Dedifferentiated amniotic fluid mesenchymal stem cell (primary cell): ENCODE results near the gene CHD1.
A peak's percentile ranks its signal among the peaks of the same experiment; 100 is the strongest.
"Not testable (repeated sequence)": the region's sequence is repeated elsewhere in the genome, so short reads cannot be mapped to it uniquely, and the experiment has no call there.

ENCODE experiments used
- DNase-seq: peaks from one replicate; pipeline ENCODE4 v3.0.0-alpha.2; 2016; ENCODE audit errors: extremely low spot score

The CHD1 gene

GRCh38 chr5:98928873-98929709 is at the start of gene CHD1:
Gene CHD1, minus strand, starts transcription at chr5:98929007. Its CDS starts 2,621 bp downstream, at chr5:98926386.
- peak; percentile 94 for DNase-seq

DNA sequence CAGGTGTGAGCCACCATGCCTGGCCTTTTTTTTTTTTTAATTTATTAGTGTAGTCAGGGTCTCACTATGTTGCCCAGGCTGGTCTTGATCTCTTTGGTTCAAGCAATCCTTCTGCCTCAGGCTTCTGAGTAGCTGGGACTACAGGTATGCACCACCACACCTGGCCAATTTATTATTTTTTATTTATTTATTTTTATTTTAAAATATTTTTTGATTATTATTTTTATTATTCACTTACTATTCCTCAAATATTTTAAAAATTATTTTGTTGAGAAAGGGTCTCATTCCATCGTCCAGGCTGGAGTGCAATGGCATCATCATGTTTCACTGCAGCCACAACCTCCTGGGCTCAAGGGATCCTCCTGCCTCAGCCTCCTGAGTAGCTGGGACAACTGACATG is 49.7 kb upstream of the CHD1 start:
- no peak for DNase-seq

GRCh38 chr5:98977723-98978122 is 48.9 kb upstream of the CHD1 start:
- no peak for DNase-seq

- DNase-seq = no peak
Measured at GRCh38 chr5:98975682-98976407, 47.0 kb upstream of the CHD1 start.

DNA sequence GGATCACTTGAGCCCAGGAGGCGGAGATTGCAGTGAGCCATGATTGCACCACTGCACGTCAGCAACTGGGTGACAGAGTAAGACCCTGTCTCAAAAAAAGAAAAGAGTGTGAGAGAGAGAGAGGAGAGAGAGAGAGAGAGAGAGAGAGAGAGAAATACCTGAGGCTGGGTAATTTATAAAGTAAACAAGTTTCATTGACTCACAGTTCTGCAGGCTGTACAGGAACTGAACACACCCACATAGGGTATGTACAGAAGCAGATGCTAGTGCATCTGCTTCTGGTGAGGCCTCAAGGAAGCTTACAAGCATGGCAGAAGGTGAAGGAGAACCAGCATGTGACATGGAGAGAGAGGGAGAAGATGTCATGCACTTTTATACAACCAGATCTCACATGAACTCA is 46.4 kb upstream of the CHD1 start:
- no peak for DNase-seq

DNA sequence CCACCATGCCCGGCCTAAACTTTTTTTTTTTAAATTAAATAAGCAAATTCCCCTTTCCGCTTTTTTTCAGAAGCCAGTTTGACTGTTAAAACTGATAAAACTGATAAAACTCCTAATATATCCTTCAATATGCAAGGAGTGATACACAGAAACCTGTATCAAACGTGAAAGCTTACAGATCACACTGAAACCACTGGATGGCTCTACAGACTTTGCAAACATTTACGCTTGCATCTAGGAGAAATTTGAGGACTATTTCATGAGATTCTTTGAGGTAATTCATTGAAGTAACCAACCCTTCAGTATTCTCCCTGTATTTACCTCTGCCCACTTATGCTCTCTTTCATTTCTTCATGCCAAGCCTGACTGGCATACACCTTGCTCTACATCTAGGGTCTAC is 40.6 kb upstream of the CHD1 start:
- DNase-seq = no peak

DNA sequence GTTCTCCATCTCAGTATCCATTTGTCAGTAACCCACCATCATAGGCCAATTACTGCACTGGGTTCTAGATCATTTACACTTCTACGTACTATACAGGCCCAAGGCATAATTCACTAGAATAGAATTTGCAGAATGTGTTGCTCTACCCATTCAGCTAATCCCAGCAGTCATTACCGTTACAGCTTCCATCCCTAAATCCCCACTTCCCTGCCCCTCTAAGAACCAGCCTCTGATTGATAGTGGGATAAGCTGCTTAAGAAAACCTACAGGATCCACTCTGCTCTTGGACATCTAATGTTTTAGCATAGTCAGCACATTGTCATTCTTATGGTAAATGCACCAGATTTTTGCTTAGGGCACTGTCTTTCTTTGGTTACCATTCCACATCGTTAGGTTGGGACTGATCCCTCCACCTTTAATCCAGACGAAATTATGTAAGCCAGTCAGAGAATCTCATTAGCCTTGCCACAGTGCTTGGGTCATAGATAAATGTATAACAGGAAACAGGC is 39.3 kb upstream of the CHD1 start:
- DNase-seq = no peak

DNA sequence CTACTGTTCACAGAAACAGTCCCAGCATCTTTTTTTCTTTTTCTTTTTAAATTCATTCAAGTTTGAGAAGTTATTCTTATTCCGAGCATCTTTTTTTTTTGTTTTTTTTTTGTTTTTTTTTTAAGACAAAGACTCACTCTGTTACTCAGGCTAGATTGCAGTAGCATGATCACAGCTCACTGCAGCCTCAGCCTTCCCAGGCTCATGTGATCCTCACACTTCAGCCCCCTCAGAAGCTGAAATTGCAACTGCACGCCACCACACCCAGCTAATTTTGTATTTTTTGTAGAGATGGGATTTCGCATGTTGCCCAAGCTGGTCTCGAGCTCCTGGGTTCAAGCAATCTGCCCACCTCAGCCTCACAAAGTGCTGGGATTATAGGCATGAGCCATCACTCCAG is 36.4 kb upstream of the CHD1 start:
- no peak for DNase-seq

- no peak for DNase-seq
Measured at GRCh38 chr5:98964621-98965020, 35.8 kb upstream of the CHD1 start.

DNA sequence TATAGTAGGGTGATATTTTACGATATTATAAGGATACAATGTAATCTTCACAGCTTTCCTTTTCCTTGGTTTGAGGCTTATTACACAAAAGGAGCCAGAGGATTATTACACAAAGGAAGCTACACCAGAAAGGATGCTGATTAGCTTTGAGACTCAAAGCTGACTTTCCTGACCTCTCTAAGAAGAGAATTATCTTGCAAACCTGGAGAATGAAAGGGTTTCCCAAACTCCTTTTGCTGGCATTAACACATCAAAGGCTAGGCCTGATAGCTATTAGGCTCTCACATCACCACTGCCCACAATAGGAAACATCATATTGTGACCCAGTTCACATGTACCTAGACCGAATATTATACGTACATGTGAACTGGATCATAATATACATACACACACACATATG is 34.2 kb upstream of the CHD1 start:
- DNase-seq = no peak

DNA sequence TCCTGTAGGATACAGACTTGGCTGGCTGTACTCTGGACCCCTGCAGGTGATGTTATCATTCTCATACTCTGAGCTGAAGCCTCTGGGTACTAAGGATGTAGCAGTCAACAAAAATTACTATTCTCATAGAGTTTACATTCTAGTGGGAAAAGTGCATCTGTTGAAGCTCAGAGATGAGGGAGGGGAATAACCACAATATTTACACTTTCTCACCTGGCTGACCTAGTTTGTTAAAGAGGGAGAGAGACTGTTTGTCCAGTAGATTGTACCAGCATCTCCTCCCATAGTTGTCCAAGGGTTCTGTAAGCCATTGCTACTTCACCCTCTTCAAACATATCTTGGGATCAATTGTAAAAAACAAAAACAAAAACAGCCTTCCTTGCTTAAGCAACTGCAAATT is 33.8 kb upstream of the CHD1 start:
- DNase-seq = no peak

DNA sequence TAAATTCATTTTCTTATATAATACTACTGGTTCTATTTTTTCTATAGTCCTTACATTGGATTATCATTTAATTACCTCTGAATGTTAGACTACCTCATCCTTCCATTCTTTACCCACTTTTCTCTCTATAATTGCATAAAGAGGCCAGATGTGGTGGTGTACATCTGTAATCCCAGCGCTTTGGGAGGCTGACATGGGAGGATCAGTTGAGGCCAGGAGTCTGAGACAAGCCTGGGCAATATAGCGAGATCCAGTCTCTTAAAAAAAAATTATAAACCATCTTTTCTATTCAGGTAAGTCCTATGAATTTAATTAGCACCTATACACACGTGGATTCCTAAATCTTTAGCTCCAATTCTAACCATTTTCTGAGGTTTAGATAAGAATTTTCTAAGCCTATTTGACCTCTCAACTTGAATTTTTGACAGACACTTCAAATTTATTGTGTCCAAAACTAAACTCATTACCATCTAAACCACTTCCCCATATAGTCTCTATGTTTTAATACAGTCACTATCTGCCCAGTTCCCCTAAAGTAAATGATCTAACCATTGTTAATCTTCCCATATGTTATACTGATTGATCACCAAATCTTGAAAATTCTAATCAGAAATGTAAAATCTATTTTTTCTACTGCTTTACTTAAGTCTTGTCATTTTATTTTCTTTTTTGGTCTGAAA is 33.0 kb upstream of the CHD1 start:
- DNase-seq = no peak

DNA sequence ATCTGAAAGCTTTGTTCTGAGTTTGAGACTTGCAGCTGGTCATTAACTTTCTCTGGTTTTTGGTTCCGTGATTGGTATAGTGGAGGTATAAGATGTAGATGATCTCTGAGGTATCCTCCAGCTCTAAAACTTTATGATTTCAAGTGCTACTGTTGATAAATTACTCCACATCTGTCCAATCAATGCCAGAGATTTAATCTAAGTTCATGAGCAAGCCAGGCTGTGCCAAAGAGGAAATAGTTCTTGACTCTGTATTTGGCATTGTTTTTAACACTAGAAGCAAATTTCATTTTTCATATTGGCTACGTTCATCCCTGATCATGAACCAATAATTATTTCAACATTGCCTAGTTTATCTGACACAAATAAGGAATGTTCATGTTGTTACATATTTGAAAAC is 28.5 kb upstream of the CHD1 start:
- no peak for DNase-seq

- DNase-seq = not testable (repeated sequence)
Measured at GRCh38 chr5:98955888-98956287, 27.1 kb upstream of the CHD1 start.

DNA sequence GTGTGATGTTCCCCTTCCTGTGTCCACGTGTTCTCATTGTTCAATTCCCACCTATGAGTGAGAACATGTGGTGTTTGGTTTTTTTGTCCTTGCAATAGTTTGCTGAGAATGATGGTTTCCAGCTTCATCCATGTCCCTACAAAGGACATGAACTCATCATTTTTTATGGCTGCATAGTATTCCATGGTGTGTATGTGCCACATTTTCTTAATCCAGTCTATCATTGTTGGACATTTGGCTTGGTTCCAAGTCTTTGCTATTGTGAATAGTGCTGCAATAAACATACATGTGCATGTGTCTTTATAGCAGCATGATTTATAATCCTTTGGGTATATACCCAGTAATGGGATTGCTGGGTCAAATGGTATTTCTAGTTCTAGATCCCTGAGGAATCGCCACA is 26.7 kb upstream of the CHD1 start:
- DNase-seq = not testable (repeated sequence)

GRCh38 chr5:98954392-98955028 is 25.7 kb upstream of the CHD1 start:
- no peak for DNase-seq

DNA sequence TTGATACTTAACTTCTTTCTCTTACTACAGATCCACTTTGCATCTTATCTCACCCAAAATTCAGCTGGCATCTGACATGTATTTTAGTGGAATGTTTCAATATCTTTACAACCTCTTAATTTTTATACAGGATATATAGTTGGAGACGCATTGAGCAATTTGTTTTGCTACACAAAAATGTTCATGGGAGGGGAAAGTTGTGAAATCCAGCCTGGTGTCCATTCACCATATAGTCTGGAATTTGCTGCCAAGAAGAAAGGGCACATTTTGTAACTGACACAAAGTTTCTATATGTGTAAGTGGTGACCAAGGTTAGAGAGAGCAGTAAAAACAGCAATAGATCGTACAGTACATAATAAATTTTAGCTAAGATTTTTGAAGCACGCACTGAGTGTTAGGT is 14.0 kb upstream of the CHD1 start:
- DNase-seq = no peak

GRCh38 chr5:98941131-98941883 is 12.5 kb upstream of the CHD1 start:
- no peak for DNase-seq

DNA sequence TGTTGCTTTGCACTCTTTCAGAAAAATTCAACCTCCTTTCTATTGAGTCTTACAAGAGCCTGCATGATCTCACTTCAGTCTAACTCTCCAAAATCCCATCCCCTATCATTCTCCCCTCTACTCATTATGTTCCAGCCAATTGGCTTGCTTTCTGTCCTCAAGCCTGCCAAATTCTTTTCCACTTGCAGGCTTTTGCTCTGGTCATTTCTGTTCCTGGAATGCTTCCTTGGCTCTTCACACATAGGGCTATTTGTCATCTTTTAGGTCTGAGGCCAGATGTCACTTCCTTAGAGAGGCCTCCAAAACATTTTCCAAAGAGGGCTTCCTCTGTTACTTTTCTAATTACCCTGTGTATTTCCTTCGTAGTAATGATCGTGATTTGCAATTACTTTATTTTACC is 11.8 kb upstream of the CHD1 start:
- DNase-seq = no peak

DNA sequence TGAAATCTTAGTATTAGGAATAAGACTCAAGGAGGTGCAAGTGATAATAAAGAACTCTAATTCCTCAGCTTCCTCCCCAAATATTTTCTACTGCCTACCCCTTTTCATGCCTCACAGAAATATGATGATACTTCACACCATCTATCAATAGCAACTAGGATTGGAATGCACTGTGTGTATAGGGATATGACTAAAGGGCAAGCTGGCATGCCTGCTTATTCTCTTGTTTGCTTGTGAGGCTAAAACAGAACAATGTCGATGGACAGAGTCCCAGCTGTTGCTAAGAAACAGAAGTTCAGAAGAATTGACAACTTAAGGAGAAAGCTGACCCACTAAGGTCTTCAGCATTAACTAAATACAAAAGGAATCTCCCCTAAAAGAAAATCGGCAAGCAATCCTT is 9.7 kb upstream of the CHD1 start:
- peak; percentile 39 for DNase-seq
